ENCODE measurements around the gene CEACAM6. TPM values are rescaled to one million over a fixed set of nuclear protein-coding genes. Genes with fewer than 3 reads are reported as not detected.

Gene CEACAM6
- polyA plus RNA-seq, 1 of the 3 experiments (the other 2 are of a cell fraction): not detected

DNA sequence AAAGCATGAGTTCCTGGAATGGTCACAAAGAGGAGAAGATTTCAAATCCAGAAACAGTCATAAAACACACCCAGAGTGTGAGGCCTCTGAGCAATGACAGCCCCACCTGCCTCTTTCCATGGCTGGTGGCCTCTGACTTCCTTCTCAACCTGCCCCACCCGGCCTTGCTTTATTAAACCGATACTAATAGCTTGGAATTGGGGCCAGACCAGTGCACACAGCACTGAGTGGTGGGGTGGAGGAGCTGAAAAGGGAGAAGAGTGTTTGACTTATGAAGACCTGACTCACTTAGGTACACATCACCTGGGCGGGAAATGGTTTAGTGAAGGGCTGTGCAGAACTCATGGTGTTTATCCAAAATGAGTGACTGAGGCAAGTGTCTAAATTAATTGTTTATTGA, 20.7 kb upstream of the CEACAM6 start (continued):
- TF ChIP-seq YY1 (IDR thresholded peaks at IDR 0.05; ENCODE audit: low read depth): no peak

DNA sequence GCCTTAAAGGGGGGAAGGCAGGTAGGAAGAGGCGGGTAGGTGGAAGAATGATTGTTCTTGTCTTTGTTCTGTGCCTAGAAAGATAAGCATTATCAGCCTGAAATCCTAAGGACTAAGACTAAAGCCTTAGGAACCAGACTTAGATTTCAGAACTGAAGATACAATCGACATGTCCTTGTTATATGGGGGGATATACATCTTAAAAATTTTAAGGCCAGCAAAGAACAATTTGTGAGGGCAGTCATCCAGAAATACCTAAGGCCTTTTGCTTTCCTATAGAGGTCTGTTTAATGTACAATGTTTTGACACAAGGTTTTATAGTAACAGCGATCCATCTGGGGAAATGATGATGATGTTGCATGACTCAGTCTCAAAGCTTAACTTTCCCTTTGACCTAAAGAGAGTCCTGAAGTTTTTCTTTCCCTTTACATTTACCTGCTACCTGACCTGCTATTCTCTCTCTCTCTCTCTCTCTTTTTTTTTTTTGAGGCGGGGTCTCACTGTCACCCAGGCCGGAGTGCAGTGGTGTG, 20.2 kb upstream of the CEACAM6 start:
- Histone ChIP-seq H3F3A (replicated peaks; ENCODE audit: insufficient read depth) (no peaks in the 10 kb centered on the region), H3K9me3 (no peaks in the 10 kb centered on the region), H3K4me1 (ENCODE audit: control insufficient read depth in 1 of 2, insufficient read depth in 2 of 2, low read depth in 1 of 2, low read length in 1 of 2) (no peaks in the 10 kb centered on the region), H3K27me3 (ENCODE audit: insufficient read depth) (peaks cover 44% of the 10 kb centered on the region), H3K79me2 (ENCODE audit: insufficient read depth) (no peaks in the 10 kb centered on the region), H2AFZ (ENCODE audit: low read depth) (no peak overlapping the region), H3K36me3 (replicated peaks in 1 of 2; ENCODE audit: control insufficient read depth in 1 of 2, insufficient read depth in 2 of 2, low read length in 1 of 2) (no peaks in the 10 kb centered on the region), H3K9ac (no peak overlapping the region), H3K4me2 (no peak overlapping the region), H3K27ac (ENCODE audit: low read depth in 2 of 2, low read length in 1 of 2) (no peak overlapping the region), H4K20me1 (ENCODE audit: insufficient read depth) (no peaks in the 10 kb centered on the region), H3K9me2 (no peaks in the 10 kb centered on the region), H3K4me3 (ENCODE audit: low read depth in 2 of 2, low read length in 1 of 2) (no peak overlapping the region)
- DNase-seq: no peak
- ChIA-PET POLR2A (no interaction called here), CTCF (interaction anchor here (0.9 to 2.9 kb wide), 4 partner anchors 12 to 286 kb away, joined by 3 to 15 read pairs (median 3); no protein-coding TSS in a partner anchor)
- TF ChIP-seq JUND (IDR thresholded peaks at IDR 0.05): no peak
- TF ChIP-seq, protein P1, sequence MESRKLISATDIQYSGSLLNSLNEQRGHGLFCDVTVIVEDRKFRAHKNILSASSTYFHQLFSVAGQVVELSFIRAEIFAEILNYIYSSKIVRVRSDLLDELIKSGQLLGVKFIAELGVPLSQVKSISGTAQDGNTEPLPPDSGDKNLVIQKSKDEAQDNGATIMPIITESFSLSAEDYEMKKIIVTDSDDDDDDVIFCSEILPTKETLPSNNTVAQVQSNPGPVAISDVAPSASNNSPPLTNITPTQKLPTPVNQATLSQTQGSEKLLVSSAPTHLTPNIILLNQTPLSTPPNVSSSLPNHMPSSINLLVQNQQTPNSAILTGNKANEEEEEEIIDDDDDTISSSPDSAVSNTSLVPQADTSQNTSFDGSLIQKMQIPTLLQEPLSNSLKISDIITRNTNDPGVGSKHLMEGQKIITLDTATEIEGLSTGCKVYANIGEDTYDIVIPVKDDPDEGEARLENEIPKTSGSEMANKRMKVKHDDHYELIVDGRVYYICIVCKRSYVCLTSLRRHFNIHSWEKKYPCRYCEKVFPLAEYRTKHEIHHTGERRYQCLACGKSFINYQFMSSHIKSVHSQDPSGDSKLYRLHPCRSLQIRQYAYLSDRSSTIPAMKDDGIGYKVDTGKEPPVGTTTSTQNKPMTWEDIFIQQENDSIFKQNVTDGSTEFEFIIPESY (IDR thresholded peaks at IDR 0.05; ENCODE audit: borderline replicate concordance, low read depth): no peak
- TF ChIP-seq MEF2A (IDR thresholded peaks at IDR 0.05; ENCODE audit: borderline replicate concordance, low read depth): no peak
- TF ChIP-seq RAD21 (IDR thresholded peaks at IDR 0.05; ENCODE audit: low read length): no peak
- TF ChIP-seq NRF1 (IDR thresholded peaks at IDR 0.05; ENCODE audit: low read depth, low read length): no peak
- WGBS (ENCODE audit: low lambda C conversion rate): 9% methylated on average over 5 of the region's 5 CpGs

DNA sequence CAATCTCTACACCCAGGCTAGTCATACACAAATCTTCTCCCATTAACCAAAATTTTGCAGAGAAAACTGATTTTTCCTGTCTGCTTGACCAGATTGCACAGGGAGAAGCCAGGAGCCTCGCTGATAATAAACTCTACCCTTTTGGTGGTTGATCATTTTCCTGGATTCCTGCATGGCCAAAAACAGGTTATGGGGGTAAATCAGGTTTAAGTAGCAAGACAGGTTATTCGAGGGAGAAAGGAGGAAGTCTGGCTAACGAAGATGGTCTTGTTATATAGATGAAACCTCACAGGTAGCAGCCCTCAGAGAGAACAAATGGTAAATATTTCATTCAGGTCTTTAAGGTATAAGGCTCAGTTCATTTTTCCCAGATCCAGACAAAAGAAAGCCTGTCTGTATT, 16.0 kb upstream of the CEACAM6 start:
- WGBS (ENCODE audit: low lambda C conversion rate): 0% methylated on average over 3 of the region's 3 CpGs
- no peaks in the 10 kb centered on the region for H3K9me3 ChIP-seq
- POLR2A ChIA-PET: no interaction called here
- no peaks in the 10 kb centered on the region for H3F3A ChIP-seq (replicated peaks; ENCODE audit: insufficient read depth)
- H3K27ac ChIP-seq (ENCODE audit: low read depth in 2 of 2, low read length in 1 of 2): no peak overlapping the region
- CTCF ChIA-PET: interaction anchor here (0.9 to 1.4 kb wide), 2 partner anchors 13 to 97 kb away, joined by 3 to 4 read pairs; no protein-coding TSS in a partner anchor
- H2AFZ ChIP-seq (ENCODE audit: low read depth): no peak overlapping the region
- no peaks in the 10 kb centered on the region for H3K36me3 ChIP-seq (replicated peaks in 1 of 2; ENCODE audit: control insufficient read depth in 1 of 2, insufficient read depth in 2 of 2, low read length in 1 of 2)
- DNase-seq: no peak
- no peaks in the 10 kb centered on the region; a peak in 1 of 4 replicates for H3K4me1 ChIP-seq (ENCODE audit: control insufficient read depth in 1 of 2, insufficient read depth in 2 of 2, low read depth in 1 of 2, low read length in 1 of 2)
- H3K27me3 ChIP-seq (ENCODE audit: insufficient read depth): peaks cover 61% of the 10 kb centered on the region
- H3K9ac ChIP-seq: no peak overlapping the region
- H3K4me3 ChIP-seq (ENCODE audit: low read depth in 2 of 2, low read length in 1 of 2): no peak overlapping the region
- H4K20me1 ChIP-seq (ENCODE audit: insufficient read depth): no peaks in the 10 kb centered on the region
- no peaks in the 10 kb centered on the region for H3K79me2 ChIP-seq (ENCODE audit: insufficient read depth)
- TF ChIP-seq, protein P2, sequence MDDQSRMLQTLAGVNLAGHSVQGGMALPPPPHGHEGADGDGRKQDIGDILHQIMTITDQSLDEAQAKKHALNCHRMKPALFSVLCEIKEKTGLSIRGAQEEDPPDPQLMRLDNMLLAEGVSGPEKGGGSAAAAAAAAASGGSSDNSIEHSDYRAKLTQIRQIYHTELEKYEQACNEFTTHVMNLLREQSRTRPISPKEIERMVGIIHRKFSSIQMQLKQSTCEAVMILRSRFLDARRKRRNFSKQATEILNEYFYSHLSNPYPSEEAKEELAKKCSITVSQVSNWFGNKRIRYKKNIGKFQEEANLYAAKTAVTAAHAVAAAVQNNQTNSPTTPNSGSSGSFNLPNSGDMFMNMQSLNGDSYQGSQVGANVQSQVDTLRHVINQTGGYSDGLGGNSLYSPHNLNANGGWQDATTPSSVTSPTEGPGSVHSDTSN (IDR thresholded peaks at IDR 0.05): no peak
- TF ChIP-seq EP300 (IDR thresholded peaks at IDR 0.05; ENCODE audit: borderline replicate concordance in 1 of 2, low read depth in 1 of 2, low read length in 1 of 2) (no peak), TEAD4 (IDR thresholded peaks at IDR 0.05; ENCODE audit: borderline replicate concordance, insufficient read depth) (no peak), RXRA (IDR thresholded peaks at IDR 0.05; ENCODE audit: borderline replicate concordance, low read depth) (no peak), JUND (IDR thresholded peaks at IDR 0.05) (no peak), IRF3 (IDR thresholded peaks at IDR 0.05; ENCODE audit: low read depth, low read length) (no peak), CHD2 (IDR thresholded peaks at IDR 0.05; ENCODE audit: low read length, partially characterized antibody) (no peak), RFX5 (IDR thresholded peaks at IDR 0.05; ENCODE audit: low read length) (no peak), SIN3A (IDR thresholded peaks at IDR 0.05; ENCODE audit: borderline replicate concordance, low read depth, low read length) (no peak)
- TF ChIP-seq, protein P3, sequence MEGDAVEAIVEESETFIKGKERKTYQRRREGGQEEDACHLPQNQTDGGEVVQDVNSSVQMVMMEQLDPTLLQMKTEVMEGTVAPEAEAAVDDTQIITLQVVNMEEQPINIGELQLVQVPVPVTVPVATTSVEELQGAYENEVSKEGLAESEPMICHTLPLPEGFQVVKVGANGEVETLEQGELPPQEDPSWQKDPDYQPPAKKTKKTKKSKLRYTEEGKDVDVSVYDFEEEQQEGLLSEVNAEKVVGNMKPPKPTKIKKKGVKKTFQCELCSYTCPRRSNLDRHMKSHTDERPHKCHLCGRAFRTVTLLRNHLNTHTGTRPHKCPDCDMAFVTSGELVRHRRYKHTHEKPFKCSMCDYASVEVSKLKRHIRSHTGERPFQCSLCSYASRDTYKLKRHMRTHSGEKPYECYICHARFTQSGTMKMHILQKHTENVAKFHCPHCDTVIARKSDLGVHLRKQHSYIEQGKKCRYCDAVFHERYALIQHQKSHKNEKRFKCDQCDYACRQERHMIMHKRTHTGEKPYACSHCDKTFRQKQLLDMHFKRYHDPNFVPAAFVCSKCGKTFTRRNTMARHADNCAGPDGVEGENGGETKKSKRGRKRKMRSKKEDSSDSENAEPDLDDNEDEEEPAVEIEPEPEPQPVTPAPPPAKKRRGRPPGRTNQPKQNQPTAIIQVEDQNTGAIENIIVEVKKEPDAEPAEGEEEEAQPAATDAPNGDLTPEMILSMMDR (IDR thresholded peaks at IDR 0.05): no peak
- H3K4me2 ChIP-seq: no peak overlapping the region
- H3K9me2 ChIP-seq: no peaks in the 10 kb centered on the region

Measured in SK-N-SH (cell line).